ENCODE data around the gene MRC1.

DNA sequence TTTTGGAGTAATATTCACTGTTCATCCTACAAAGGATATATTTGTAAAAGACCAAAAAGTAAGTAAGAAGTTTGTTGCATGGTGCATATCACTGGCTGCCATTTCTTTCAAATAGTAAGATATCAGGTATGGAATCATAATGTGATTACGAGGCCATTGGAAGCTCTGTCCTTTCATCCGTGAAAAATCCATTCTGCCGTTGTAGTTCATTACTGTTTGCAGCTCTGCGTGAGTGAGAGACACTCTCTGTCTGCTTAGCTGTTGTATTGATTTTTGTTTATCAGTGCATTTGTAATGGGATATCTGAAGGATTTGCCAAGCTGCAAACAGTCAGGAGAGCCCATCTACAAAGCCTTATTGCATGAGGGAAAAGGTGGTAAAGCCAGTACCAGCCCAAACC, 98.5 kb downstream of the MRC1 start:
- TF ChIP-seq POLR2A (IDR thresholded peaks at IDR 0.05; ENCODE audit: extremely low read depth, insufficient read length) = no peak
- TF ChIP-seq, protein P1, sequence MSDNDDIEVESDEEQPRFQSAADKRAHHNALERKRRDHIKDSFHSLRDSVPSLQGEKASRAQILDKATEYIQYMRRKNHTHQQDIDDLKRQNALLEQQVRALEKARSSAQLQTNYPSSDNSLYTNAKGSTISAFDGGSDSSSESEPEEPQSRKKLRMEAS (IDR thresholded peaks at IDR 0.05; ENCODE audit: low read depth, low read length) = no peak

All from NB4 (cell line).